GM21576 (cell line): ENCODE results near the gene PATZ1.

Experiments used
- ATAC-seq: cut with Tn5 transposase; IDR thresholded peaks from one replicate; pipeline ENCODE4 v1.9.1; 2021; ENCODE audit warnings: mild to moderate bottlenecking, moderate library complexity; ENCODE audit not compliant: unreplicated experiment

PATZ1 gene

DNA sequence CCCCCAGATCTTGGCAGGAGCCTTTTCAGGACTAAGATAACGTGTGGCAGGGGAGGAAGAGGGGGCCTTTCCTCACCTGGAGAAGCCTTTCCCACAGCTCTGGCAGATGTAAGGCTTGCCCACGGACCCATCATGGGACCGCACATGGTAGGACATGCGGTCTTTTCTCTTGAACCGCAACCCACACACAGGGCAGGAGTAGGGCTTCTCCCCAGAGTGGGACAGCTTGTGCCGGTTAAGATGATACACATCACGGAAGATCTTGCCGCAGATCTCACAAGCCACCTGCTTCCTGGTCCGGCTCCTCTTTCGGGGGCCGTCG lies 1.9 kb downstream of the PATZ1 start:
- ATAC-seq = no peak

- ATAC-seq = no peak
Measured at GRCh38 chr22:31343235-31344191, 2.6 kb downstream of the PATZ1 start.

GRCh38 chr22:31342389-31343140 lies 3.6 kb downstream of the PATZ1 start:
- ATAC-seq = no peak

- no peak for ATAC-seq
Measured at GRCh38 chr22:31341386-31342088, 4.6 kb downstream of the PATZ1 start.

- ATAC-seq = no peak
Measured at GRCh38 chr22:31340765-31341247, 5.3 kb downstream of the PATZ1 start.

DNA sequence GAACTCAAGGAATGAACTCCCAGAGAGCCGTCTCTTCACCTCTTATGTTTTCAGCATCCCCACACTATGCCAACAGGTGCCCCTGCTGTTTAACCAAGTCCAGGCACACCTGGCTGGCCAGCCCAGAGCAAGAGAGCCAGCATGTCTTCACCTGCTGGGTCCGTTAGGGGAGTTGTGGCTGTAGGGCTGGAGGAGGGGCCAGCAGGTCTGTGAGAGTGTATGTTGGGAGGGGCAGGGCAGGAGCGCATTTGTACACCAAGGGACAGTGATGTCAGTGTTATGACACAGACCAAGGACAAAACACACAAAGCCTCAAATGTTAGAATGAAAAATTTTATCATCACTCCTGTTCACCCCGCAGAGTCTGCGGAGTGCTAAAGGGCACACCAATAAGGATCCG lies 5.8 kb downstream of the PATZ1 start:
- no peak for ATAC-seq

DNA sequence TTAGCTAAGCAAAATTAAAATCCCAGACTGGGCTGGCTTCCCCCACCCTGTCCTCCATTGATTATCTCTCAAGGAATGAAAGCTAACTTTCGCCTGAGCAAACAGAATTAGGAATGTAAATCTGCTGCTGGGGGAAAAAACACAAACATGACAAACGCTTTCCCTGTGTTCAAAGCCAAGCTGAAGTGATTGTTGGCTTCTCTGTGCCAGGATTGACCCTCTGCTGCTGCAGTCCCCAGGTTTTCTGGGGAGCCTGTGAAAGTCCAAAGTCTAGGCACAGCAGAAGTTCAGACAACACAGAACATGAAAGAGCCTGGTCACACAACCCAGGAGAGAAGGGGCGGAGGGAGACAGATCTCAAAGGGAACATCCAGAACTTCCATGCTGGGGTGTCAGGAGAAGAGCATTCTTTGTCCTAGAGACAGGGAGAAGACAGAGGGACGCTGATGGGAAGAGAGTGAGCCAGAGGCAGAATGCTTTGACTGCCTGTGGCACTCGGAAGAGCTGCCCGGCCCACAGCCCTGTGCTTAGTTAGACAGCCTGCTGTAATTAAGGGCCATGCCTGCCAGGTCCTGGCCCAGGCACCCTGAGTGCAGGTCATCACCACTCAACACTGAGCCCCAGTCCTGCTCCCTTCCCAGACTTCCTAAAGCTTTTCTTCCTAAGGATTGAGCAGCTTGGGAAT lies 6.9 kb downstream of the PATZ1 start:
- ATAC-seq = no peak

- ATAC-seq = no peak
Measured at GRCh38 chr22:31337178-31337577, 9.0 kb downstream of the PATZ1 start.

GRCh38 chr22:31334329-31334728 lies 11.8 kb downstream of the PATZ1 start:
- no peak for ATAC-seq

- no peak for ATAC-seq
Measured at GRCh38 chr22:31333641-31334040, 12.5 kb downstream of the PATZ1 start.

GRCh38 chr22:31332886-31333285 lies 13.3 kb downstream of the PATZ1 start:
- no peak for ATAC-seq

- ATAC-seq = no peak
Measured at GRCh38 chr22:31332010-31332409, 14.1 kb downstream of the PATZ1 start.

DNA sequence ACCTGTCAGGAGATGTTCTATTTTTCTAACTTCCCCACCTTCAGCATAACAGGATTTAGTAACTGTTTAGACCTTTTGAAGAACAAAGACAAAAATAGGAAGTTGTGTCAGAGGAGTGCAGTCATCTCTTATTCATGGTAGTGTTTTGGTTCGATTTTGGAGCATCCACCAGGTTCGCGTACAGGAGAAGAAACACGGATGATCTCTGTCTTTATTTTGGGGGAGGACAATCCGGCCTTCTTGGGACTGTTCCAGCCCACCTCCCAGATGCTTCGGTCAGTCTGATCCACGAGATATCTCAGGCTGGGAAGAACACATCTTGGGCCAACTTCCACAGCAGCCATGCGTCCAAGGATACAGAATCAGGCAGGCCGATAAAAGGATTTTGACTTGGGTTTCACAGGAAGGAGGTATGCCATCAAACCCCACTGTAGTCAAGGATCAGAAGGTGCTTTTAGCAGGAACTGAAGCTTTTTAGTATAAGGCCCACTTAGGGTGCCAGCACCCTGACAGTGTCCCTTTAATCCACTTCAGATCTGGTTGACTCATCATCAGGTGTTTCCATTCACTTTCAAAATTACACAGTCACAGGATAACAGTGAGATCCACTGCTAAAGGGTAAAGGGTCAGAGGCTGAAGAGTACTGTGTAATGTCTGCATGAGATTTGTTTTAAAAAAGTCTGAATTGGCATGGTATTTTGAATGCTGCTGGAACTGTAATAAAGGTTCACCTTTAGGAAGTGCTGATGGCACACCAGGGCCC lies 16.5 kb downstream of the PATZ1 start:
- no peak for ATAC-seq

DNA sequence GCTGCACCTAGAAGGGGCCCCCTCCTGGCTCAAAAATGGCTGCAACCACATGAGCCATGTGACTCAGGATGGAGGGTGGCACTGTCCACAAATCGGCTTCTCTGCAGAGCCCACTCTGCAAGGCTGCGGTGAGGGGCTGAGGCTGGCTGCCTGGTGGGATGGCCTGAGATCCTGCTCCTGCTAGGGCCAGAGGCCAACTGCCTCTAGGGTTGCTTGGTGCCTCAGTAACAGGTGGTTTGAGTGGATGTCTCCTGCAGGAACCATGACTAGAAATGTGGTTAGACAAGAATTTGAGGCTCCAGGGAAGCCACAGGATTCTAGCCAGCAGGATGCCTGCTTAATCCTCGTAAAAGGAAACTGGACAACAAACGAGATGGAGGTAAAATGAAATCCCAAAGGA lies 17.1 kb downstream of the PATZ1 start:
- no peak for ATAC-seq

DNA sequence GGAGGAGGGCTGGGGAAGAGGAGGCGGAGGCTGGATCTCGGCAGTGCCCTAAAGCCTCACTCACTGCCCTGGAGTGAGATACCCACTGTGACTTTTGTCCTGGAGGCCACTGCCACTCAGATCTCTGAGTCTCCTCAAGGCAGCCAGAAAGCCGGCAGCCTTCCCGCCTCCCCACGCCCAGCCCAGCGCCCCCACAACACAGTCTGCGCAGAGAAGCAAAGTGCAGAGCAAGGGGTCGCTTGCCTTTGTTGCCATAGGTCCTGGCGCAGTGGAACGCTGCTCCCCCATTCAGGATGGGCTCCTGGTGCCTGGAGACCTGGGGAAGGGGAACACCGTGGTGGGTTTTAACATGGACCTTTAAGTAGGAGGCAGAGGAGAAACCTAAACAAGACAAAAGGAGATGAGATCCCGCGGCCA lies 17.6 kb downstream of the PATZ1 start:
- no peak for ATAC-seq

- ATAC-seq = no peak
Measured at GRCh38 chr22:31327806-31328543, 18.2 kb downstream of the PATZ1 start.

- no peak for ATAC-seq
Measured at GRCh38 chr22:31326877-31327276, 19.3 kb downstream of the PATZ1 start.

DNA sequence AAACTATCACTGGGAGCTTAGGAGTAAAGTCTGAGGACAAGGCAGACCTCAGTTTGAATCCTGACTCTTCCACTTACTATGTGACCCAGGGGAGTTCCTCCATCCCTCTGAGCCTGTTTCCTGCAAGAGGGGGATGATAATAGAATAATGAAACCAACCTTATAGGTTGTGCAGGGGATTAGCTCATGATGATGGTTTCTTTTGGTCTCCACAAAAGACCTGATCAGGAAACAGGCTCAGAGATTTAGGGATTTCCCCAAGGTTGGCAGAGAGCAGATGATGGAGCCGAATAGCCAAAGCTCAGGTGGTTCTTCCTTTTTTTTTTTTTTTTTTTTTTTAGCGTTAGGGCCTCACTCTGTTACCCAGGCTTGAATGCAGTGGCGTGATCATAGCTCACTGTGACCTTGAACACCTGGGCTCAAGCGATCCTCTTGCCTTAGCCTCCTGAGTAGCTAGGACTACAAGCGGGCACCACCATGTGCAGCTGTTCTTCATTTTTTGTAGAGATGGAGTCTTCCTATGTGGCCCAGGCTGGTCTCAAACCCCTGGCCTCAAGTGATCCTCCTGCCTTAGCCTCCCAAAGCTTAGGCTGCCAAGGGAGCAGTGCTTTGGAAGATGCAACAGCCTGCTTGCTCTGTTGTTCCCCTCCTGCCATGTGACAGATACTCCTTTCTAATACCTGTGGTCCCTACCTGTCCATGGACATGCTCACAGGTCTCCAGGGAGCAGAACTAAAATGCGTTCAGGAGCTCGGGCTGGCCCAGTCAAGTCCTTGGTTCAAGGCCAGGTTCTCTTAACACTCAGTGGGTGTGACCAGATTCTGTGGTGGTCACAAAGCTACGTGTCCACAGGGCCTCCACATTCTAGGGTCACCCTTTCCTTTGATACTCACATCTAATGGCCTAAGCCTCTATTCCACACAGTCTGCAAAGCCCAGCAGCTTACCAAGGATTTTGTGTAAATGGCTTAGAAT lies 22.3 kb downstream of the PATZ1 start:
- ATAC-seq = no peak
